ENCODE data around the gene STPG2.

The STPG2 gene

GRCh38 chr4:98094118-98094517 lies 49.2 kb downstream of the STPG2 start:
- H3K4me3 ChIP-seq (ENCODE audit: low read depth, low read length), result no peak overlapping the region

- H3K4me3 ChIP-seq (ENCODE audit: low read depth, low read length), result no peak overlapping the region
These were observed 49.6 kb downstream of the STPG2 start for GRCh38 chr4:98093662-98094061.

GRCh38 chr4:98092833-98093439 lies 50.3 kb downstream of the STPG2 start:
- H3K4me3 ChIP-seq (ENCODE audit: low read depth, low read length), result no peak overlapping the region

- no peak overlapping the region for H3K4me3 ChIP-seq (ENCODE audit: low read depth, low read length)
These were observed 61.3 kb downstream of the STPG2 start for GRCh38 chr4:98081936-98082335.

GRCh38 chr4:98068495-98068894 lies 74.8 kb downstream of the STPG2 start:
- H3K4me3 ChIP-seq (ENCODE audit: low read depth, low read length), result no peak overlapping the region

GRCh38 chr4:98055800-98056501 lies 87.3 kb downstream of the STPG2 start:
- H3K4me3 ChIP-seq (ENCODE audit: low read depth, low read length), result no peak overlapping the region

GRCh38 chr4:98046665-98047064 lies 96.6 kb downstream of the STPG2 start:
- no peak overlapping the region for H3K4me3 ChIP-seq (ENCODE audit: low read depth, low read length)

- H3K4me3 ChIP-seq (ENCODE audit: low read depth, low read length), result no peak overlapping the region
These were observed 113.2 kb downstream of the STPG2 start for GRCh38 chr4:98030059-98030458.

- no peak overlapping the region for H3K4me3 ChIP-seq (ENCODE audit: low read depth, low read length)
These were observed 115.4 kb downstream of the STPG2 start for GRCh38 chr4:98027827-98028226.

- no peak overlapping the region for H3K4me3 ChIP-seq (ENCODE audit: low read depth, low read length)
These were observed 116.9 kb downstream of the STPG2 start for GRCh38 chr4:98026362-98026761.

GRCh38 chr4:98006814-98007412 lies 136.4 kb downstream of the STPG2 start:
- no peak overlapping the region for H3K4me3 ChIP-seq (ENCODE audit: low read depth, low read length)

GRCh38 chr4:98006060-98006459 lies 137.2 kb downstream of the STPG2 start:
- no peak overlapping the region for H3K4me3 ChIP-seq (ENCODE audit: low read depth, low read length)

GRCh38 chr4:98000940-98001339 lies 142.3 kb downstream of the STPG2 start:
- no peak overlapping the region for H3K4me3 ChIP-seq (ENCODE audit: low read depth, low read length)

GRCh38 chr4:97998203-97998602 lies 145.1 kb downstream of the STPG2 start:
- no peak overlapping the region for H3K4me3 ChIP-seq (ENCODE audit: low read depth, low read length)

- H3K4me3 ChIP-seq (ENCODE audit: low read depth, low read length), result no peak overlapping the region
These were observed 148.4 kb downstream of the STPG2 start for GRCh38 chr4:97994765-97995465.

GRCh38 chr4:97990409-97990808 lies 152.9 kb downstream of the STPG2 start:
- H3K4me3 ChIP-seq (ENCODE audit: low read depth, low read length), result no peak overlapping the region

- no peak overlapping the region for H3K4me3 ChIP-seq (ENCODE audit: low read depth, low read length)
These were observed 156.1 kb downstream of the STPG2 start for GRCh38 chr4:97987019-97987648.

GRCh38 chr4:97984545-97985131 lies 158.6 kb downstream of the STPG2 start:
- no peak overlapping the region for H3K4me3 ChIP-seq (ENCODE audit: low read depth, low read length)

GRCh38 chr4:97978791-97979488 lies 164.3 kb downstream of the STPG2 start:
- no peak overlapping the region for H3K4me3 ChIP-seq (ENCODE audit: low read depth, low read length)
